Heart right ventricle (tissue), 16 donors: ENCODE measurements around the gene SSX2IP. TPM values are rescaled to one million over a fixed set of nuclear protein-coding genes. Genes with fewer than 3 reads are reported as not detected.

ENCODE experiments used
- ATAC-seq, 8 donors: fragments of 200-7000 bp; cut with Tn5 transposase; one replicate each; pipeline ENCODE4 v1.9.1; 2020; ENCODE audit warnings: mild to moderate bottlenecking in 8 of 8, moderate library complexity in 8 of 8, moderate number of reproducible peaks in 1 of 8
- DNase-seq, 2 donors: peaks; one replicate each; pipeline ENCODE4 v3.0.0-alpha.2; 2020
- H3K27ac ChIP-seq, 10 donors: fragments of 200-600 bp; sonication (generic) in 2 of 10; one replicate each; pipeline versions ENCODE4 v1.5.0 to v1.8.0; 2020 to 2022; ENCODE audit warnings: mild to moderate bottlenecking in 3 of 10
- H3K27me3 ChIP-seq, 7 donors: fragments of 200-600 bp; one replicate each; pipeline ENCODE4 v1.8.0; 2021 to 2022; ENCODE audit warnings: mild to moderate bottlenecking in 2 of 7
- H3K36me3 ChIP-seq, 9 donors: fragments of 200-600 bp; sonication (generic) in 1 of 9; one replicate each; pipeline versions ENCODE4 v1.5.0 to v1.8.0; 2020 to 2022; ENCODE audit warnings: mild to moderate bottlenecking in 2 of 9
- H3K4me1 ChIP-seq, 9 donors: fragments of 200-600 bp; sonication (generic) in 1 of 9; one replicate each; pipeline versions ENCODE4 v1.5.0 to v1.8.0; 2020 to 2022; ENCODE audit warnings: mild to moderate bottlenecking in 4 of 9
- H3K4me3 ChIP-seq, 10 donors: fragments of 200-600 bp; sonication (generic) in 2 of 10; one replicate each; pipeline versions ENCODE4 v1.5.0 to v1.8.0; 2020 to 2022; ENCODE audit warnings: mild to moderate bottlenecking in 7 of 10, moderate library complexity in 2 of 10
- H3K9me3 ChIP-seq, 11 donors: fragments of 200-600 bp in 10 of 11; sonication (generic) in 2 of 11; one replicate each; pipeline versions ENCODE4 v1.5.0 to v1.8.0; 2013 to 2022; ENCODE audit warnings: mild to moderate bottlenecking in 2 of 11, control low read depth in 1 of 11, moderate library complexity in 1 of 11
- whole genome bisulfite sequencing, 2 donors: extraction: QIAGEN DNeasy Blood & Tissue Kit; methylation state at CpG; one replicate each; pipeline ENCODE4 v1.1.7; 2013; ENCODE audit warnings: inconsistent platforms in 1 of 2; 5-methylcytosine and 5-hydroxymethylcytosine counted together
- intact Hi-C, 10 donors: fragments of 100-400 bp; cut with DNase I; formaldehyde crosslinking; loops; one replicate each; pipeline versions ENCODE4 v1.11.1 to v1.14.2; 2022
- polyA plus RNA-seq, 2 donors: library from polyadenylated mRNA; stranded (reverse); fragments of 200-250 nt; gene quantifications; one replicate each; pipeline ENCODE4 v1.2.3, GENCODE V29; 2013
- total RNA-seq, 10 donors: library from RNA; stranded (reverse); fragmentation: NEBNext Ultra II Directional in 3 of 10; extraction: Animal tissue kit (Norgen Biotek cat#: 25700) in 3 of 10; gene quantifications; one replicate each; pipeline versions ENCODE4 v1.2.1 to v1.2.4, GENCODE V29; 2021 to 2023
- TF ChIP-seq, protein P1 (sequence below), 9 donors: fragments of 200-600 bp; sonication (generic) in 2 of 9; IDR thresholded peaks; one replicate each; pipeline versions ENCODE4 v1.5.0 to v1.8.0; 2021 to 2022; ENCODE audit warnings: antibody characterized with exemption in 9 of 9, mild to moderate bottlenecking in 5 of 9, moderate library complexity in 1 of 9
- donor health status: Arrhythmogenic right ventricular cardiomyopathy.
- donor health status: ischemic (EF 13 %, LVEDD 7.1; RV severe dilation, severe dysfunction).
- donor health status: healthy with polysubstance abuse.
- donor health status: DM: no; HTN: yes; CAD: no.
- donor health status: DM: no; HTN: no; CAD: no.
- donor health status: ischemic (EF 25% LVEDD 6.9; RV normal size, moderate dysfunction).
- donor health status: ischemic (EF 25% LVEDD 5.7; RV mildly dilated, moderate dysfunction).
- donor health status: healthy.
- donor health status: DM: yes; HTN: yes; CAD: no.
- donor health status: Ischemic cardiomyopathy.
- donor health status: ischemic (EF 35%, LVEDD 5.7; RV mildly dilated, moderate dysfunction).
- donor health status: nonischemic (EF 11% LVEDD 7.7; RV severe dilation, severe dysfunction).
- donor health status: DM: yes; HTN: yes; CAD: no.
- donor health status: PGD.
- donor health status: ischemic (EF 29% LVEDD 5.4; RV normal size, mild dysfunction).
- donor health status: nonischemic (EF 23%, LVEDD 6.1; RV moderate dilation, normal function).

The SSX2IP gene
- total and polyA plus RNA-seq, 12 donors: 2.9 to 14.9 (median 11.0) TPM

DNA sequence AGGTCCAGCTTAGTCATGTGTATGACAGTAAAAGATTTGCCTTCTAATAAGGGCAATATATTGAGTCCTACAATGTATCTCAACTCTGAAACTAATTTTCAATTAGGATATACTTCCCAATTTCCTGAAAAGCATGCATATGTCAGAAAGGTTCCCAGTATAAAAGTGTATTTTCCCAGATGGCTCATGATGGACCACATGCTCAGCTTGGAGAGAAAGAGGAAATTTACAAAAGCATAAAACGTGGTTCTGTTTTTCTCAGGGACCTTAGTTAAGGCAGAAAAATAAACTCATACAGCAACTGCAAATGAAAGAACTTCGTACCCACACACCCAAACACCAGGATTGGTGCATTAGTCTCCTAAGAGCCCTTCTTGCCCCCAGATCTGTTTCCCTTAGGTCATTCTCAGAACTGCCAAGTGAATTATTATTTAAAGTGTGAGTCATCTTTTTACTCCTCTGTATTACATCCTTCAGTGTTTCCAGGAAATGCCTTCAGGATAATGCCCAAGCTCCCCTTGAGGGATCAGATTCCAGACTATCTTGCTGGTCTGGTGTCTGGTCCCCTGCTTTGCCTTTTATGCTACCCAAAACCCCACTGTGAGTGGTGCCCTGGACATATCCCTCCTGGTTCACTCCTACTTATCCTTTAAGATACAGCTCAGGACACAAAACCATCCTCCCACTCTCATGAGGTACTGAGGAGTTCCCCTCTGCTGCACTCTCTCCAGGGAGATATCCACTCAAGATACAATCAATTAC lies 57.4 kb downstream of the SSX2IP start:
- Histone ChIP-seq H3K27ac (peak overlapping the region in 1 of 10 donors; percentile 6), H3K4me1 (peaks cover 0 to 9% (median 0%) of the 10 kb centered on the region in 9 donors), H3K9me3 (peaks cover 0 to 4% (median 0%) of the 10 kb centered on the region in 11 donors), H3K36me3 (no peaks in the 10 kb centered on the region), H3K27me3 (no peaks in the 10 kb centered on the region), H3K4me3 (no peak overlapping the region)
- TF ChIP-seq, protein P1, sequence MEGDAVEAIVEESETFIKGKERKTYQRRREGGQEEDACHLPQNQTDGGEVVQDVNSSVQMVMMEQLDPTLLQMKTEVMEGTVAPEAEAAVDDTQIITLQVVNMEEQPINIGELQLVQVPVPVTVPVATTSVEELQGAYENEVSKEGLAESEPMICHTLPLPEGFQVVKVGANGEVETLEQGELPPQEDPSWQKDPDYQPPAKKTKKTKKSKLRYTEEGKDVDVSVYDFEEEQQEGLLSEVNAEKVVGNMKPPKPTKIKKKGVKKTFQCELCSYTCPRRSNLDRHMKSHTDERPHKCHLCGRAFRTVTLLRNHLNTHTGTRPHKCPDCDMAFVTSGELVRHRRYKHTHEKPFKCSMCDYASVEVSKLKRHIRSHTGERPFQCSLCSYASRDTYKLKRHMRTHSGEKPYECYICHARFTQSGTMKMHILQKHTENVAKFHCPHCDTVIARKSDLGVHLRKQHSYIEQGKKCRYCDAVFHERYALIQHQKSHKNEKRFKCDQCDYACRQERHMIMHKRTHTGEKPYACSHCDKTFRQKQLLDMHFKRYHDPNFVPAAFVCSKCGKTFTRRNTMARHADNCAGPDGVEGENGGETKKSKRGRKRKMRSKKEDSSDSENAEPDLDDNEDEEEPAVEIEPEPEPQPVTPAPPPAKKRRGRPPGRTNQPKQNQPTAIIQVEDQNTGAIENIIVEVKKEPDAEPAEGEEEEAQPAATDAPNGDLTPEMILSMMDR (IDR thresholded peaks at IDR 0.05): no peak
- ATAC-seq (peak in 6 of 8 donors; percentile 35 to 74 (median 42)), DNase-seq (no peak)
- intact Hi-C loops: loop anchor here in 1 of 10 donors (5.0 kb wide), 1 partner anchor 119 kb away; no protein-coding TSS in a partner anchor
- WGBS, 2 donors: 60 to 61% methylated on average over 2 of the region's 2 CpGs

DNA sequence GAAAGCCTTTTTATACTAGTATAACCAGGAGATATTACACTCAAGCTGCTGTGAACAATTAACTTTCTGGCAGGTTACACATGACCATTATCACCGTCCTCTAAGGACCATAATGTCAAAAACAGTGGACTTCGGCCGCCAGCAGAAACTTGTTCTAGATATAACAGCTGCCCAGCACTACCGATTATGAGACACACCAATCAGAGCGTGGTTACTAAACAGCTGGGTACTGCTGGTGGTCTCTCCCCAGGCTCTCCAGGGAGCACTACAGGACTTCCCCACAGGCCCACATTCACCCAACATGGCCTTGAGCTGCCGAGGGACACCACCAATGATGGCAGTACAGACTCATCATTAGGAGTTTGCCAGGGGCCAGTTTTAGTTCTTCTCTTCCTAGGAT lies 58.1 kb downstream of the SSX2IP start:
- no peak for DNase-seq
- intact Hi-C loops: loop anchor here in 1 of 10 donors (5.0 kb wide), 1 partner anchor 120 kb away; no protein-coding TSS in a partner anchor
- Histone ChIP-seq H3K27me3 (no peaks in the 10 kb centered on the region), H3K27ac (no peak overlapping the region), H3K4me3 (no peak overlapping the region), H3K4me1 (peaks cover 0 to 9% (median 0%) of the 10 kb centered on the region in 9 donors), H3K36me3 (no peaks in the 10 kb centered on the region), H3K9me3 (peaks cover 0 to 4% (median 0%) of the 10 kb centered on the region in 11 donors)
- peak in 5 of 8 donors; percentile 28 to 76 (median 47) for ATAC-seq
- TF ChIP-seq, protein P1 (IDR thresholded peaks at IDR 0.05): no peak
- WGBS, 2 donors: 44 to 45% methylated on average over 6 of the region's 6 CpGs

DNA sequence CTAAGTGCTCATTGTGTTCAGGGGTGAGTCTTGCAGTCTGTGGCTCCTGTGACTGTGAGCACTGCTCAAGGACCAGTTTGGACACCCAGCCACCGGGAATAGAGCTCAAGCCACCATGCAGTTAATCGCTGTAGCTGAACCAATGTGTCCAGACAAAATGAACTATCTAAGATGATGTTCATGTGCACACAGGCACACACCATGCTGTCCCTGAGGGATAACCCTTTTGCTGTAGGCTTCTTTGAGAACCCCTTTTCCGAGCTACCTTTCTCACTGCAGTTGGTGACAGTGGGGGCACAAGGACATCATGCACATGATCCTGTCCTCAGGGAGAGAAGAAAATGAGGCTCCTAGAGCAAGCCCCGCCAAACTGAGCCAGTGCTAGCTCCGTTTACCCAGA lies 65.4 kb downstream of the SSX2IP start:
- 80 to 88% methylated on average over 5 of the region's 5 CpGs for WGBS, 2 donors
- TF ChIP-seq, protein P1 (IDR thresholded peaks at IDR 0.05): no peak
- peaks cover 0 to 14% (median 0%) of the 10 kb centered on the region in 9 donors for H3K4me1 ChIP-seq

DNA sequence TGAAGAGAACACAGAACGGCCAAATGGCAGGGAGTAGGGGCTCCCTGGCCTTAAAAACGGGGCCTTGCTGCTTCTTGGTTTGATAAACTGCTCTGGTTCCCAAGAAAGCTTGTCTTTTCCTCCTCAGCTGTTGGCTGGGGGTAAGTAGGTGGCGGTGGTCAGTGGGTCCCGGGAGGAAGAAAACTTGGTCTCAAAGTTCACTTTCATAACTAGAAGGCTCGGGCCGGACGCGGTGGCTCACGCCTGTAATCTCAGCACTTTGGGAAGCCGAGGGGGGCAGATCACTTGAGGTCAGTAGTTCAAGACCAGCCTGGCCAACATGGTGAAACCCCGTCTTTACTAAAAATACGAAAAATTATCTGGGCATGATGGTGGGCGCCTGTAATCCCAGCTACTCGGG lies 68.7 kb downstream of the SSX2IP start:
- intact Hi-C loops: loop anchor here in 9 of 10 donors (5.0 to 10.0 kb wide), 8 partner anchors 63 to 184 kb away; partner anchors contain the start of genes GNG5 (in 1 of the 9), SPATA1 (in 1 of the 9) and SSX2IP (in 1 of the 9)

More for the DNA sequence above, 65.4 kb downstream of the SSX2IP start:
- H3K36me3 ChIP-seq: no peaks in the 10 kb centered on the region
- DNase-seq (no peak), ATAC-seq (no peak)
- intact Hi-C loops: loop anchor here in 9 of 10 donors (5.0 to 10.0 kb wide), 8 partner anchors 60 to 188 kb away; partner anchors contain the start of genes GNG5 (in 1 of the 9), SPATA1 (in 1 of the 9) and SSX2IP (in 1 of the 9)
- H3K27ac ChIP-seq: no peak overlapping the region
- H3K27me3 ChIP-seq: no peaks in the 10 kb centered on the region
- no peak overlapping the region for H3K4me3 ChIP-seq
- H3K9me3 ChIP-seq: no peaks in the 10 kb centered on the region

More for the DNA sequence above, 68.7 kb downstream of the SSX2IP start:
- no peak overlapping the region for H3K27ac ChIP-seq
- H3K4me3 ChIP-seq: no peak overlapping the region
- 86 to 87% methylated on average over 14 of the region's 14 CpGs for WGBS, 2 donors
- ATAC-seq (no peak), DNase-seq (no peak)
- H3K27me3 ChIP-seq: no peaks in the 10 kb centered on the region
- TF ChIP-seq, protein P1 (IDR thresholded peaks at IDR 0.05): no peak
- peaks cover 0 to 26% (median 5%) of the 10 kb centered on the region in 9 donors for H3K4me1 ChIP-seq
- no peaks in the 10 kb centered on the region for H3K9me3 ChIP-seq
- no peaks in the 10 kb centered on the region for H3K36me3 ChIP-seq
